Measurements from ENCODE around the gene SMAP2. TPM values are rescaled to one million over a fixed set of nuclear protein-coding genes. Genes with fewer than 3 reads are reported as not detected.

The SMAP2 gene
- total and polyA plus RNA-seq, 10 of the 15 experiments (the other 5 are each of a cell fraction or from before 2014, with no cell fraction given) = 33.4 to 177 (median 105) TPM

GRCh38 chr1:40385437-40386358 is 12.2 kb downstream of the SMAP2 start:
- no peaks in the 10 kb centered on the region for H3K9me3 ChIP-seq (replicated peaks; ENCODE audit: control insufficient read depth, insufficient read depth, low read length)
- RAD21 ChIA-PET (ENCODE audit: unreplicated experiment) = interaction anchor here (0.8 to 12.1 kb wide), 20 partner anchors 8 to 306 kb away, joined by 3 to 189 read pairs (median 7); partner anchors contain the start of genes COL9A2, NFYC, RLF and SMAP2
- CTCF ChIA-PET = interaction anchor here (0.6 to 18.7 kb wide), 15 partner anchors 9 to 325 kb away, joined by 3 to 271 read pairs (median 7); partner anchors contain the start of gene SMAP2
- SMC1A ChIA-PET (ENCODE audit: uncharacterized antibody, unreplicated experiment) = interaction anchor here (0.6 to 18.1 kb wide), 15 partner anchors 8 to 342 kb away, joined by 3 to 426 read pairs (median 12); partner anchors contain the start of gene SMAP2
- peak overlapping the region; percentile 96 for H3K4me2 ChIP-seq (ENCODE audit: control insufficient read depth, insufficient read depth)
- peak overlapping the region; percentile 91 for H3K9ac ChIP-seq (ENCODE audit: control insufficient read depth, insufficient read depth, low read length)
- H3K4me1 ChIP-seq (ENCODE audit: control insufficient read depth, insufficient read depth, low read length) = peaks cover 65% of the 10 kb centered on the region
- BruUV-seq (replicated peaks) = no TSS peak
- intact Hi-C loops (cut with micrococcal nuclease; ENCODE audit: unreplicated experiment) (loop anchor here (1.0 kb wide), 1 partner anchor 15 kb away; no protein-coding TSS in a partner anchor), in situ Hi-C loops (cut with MboI) (no loop called here)
- no peaks in the 10 kb centered on the region for H4K20me1 ChIP-seq (ENCODE audit: control insufficient read depth, insufficient read depth)
- peaks cover 94% of the 10 kb centered on the region for H3K79me2 ChIP-seq (ENCODE audit: control insufficient read depth, insufficient read depth, low read length)
- ATAC-seq (peak; percentile 72), FAIRE-seq (peak; percentile 84), DNase-seq (ENCODE audit: low read depth, low spot score) (peak; percentile 98)
- 2% methylated on average over 6 of the region's 6 CpGs for WGBS (ENCODE audit: insufficient coverage, insufficient replicate concordance, low lambda C conversion rate, missing lambda C conversion rate)
- peak overlapping the region; percentile 66 for H3K4me3 ChIP-seq
- peak overlapping the region; percentile 97 for H3K27ac ChIP-seq (ENCODE audit: control insufficient read depth, insufficient read depth)
- H2AFZ ChIP-seq (ENCODE audit: control insufficient read depth, low read depth, low read length) = no peak overlapping the region
- H3K27me3 ChIP-seq (replicated peaks in 1 of 2; ENCODE audit: control insufficient read depth in 2 of 2, insufficient read depth in 2 of 2, low read length in 1 of 2) = no peaks in the 10 kb centered on the region
- POLR2A ChIA-PET = interaction anchor here (0.7 to 15.7 kb wide), 12 partner anchors 9 to 336 kb away, joined by 3 to 243 read pairs (median 14); partner anchors contain the start of gene SMAP2
- peaks cover 2 to 11% of the 10 kb centered on the region in 2 experiments for H3K36me3 ChIP-seq (ENCODE audit: control insufficient read depth in 2 of 2, insufficient read depth in 2 of 2, low read length in 1 of 2)
- TF ChIP-seq SMAD5 (IDR thresholded peaks at IDR 0.05; ENCODE audit: low read depth) (no peak; the same call in 1 of the 2 replicates), CEBPB (IDR thresholded peaks at IDR 0.05; ENCODE audit: borderline replicate concordance in 1 of 2, low read depth in 2 of 2, low read length in 2 of 2) (peak in 1 of 2 experiments; percentile 71; a peak in 1 of 4 replicates), TAF1 (IDR thresholded peaks at IDR 0.05; ENCODE audit: borderline replicate concordance, low read depth, low read length) (peak; percentile 53; the same call in 1 of the 2 replicates), CREB1 (IDR thresholded peaks at IDR 0.05; ENCODE audit: low read depth) (peak; percentile 82), PAX5 (IDR thresholded peaks at IDR 0.05; ENCODE audit: borderline replicate concordance, low read depth, low read length) (peak; percentile 86), ATF7 (IDR thresholded peaks at IDR 0.05; ENCODE audit: low read depth) (peak; percentile 99), BCL11A (IDR thresholded peaks at IDR 0.05; ENCODE audit: low read depth, low read length) (peak; percentile 83), CUX1 (IDR thresholded peaks at IDR 0.05; ENCODE audit: insufficient replicate concordance, low read depth, low read length) (no peak), MTA2 (IDR thresholded peaks at IDR 0.05; ENCODE audit: low read depth) (peak; percentile 98), ESRRA (IDR thresholded peaks at IDR 0.05; ENCODE audit: low read length) (no peak), USF2 (IDR thresholded peaks at IDR 0.05; ENCODE audit: borderline replicate concordance, low read depth, low read length) (no peak), YY1 (IDR thresholded peaks at IDR 0.05; ENCODE audit: low read depth, low read length) (0 out of 2 replicates have a peak, but pooled peaks have one; percentile 43), MXI1 (IDR thresholded peaks at IDR 0.05; ENCODE audit: low read depth, low read length) (peak; percentile 91), CBX3 (IDR thresholded peaks at IDR 0.05; ENCODE audit: borderline replicate concordance, low read depth) (no peak), PML (IDR thresholded peaks at IDR 0.05; ENCODE audit: low read length) (peak; percentile 96), TCF12 (IDR thresholded peaks at IDR 0.05; ENCODE audit: low read depth, low read length) (no peak)

Data from GM12878 (cell line).